GM11168 (cell line): ENCODE data around the gene CENPX.
"Not testable (repeated sequence)": the region's sequence is repeated elsewhere in the genome, so short reads cannot be mapped to it uniquely, and the experiment has no call there.

Experiments used
- in situ Hi-C: fragments of 300-500 bp; cut with MboI; formaldehyde crosslinking; loops from one replicate; pipeline ENCODE4 v1.12.0; 2022; ENCODE audit warnings: low sequenced_read_pairs; ENCODE audit not compliant: unreplicated experiment

Gene CENPX

GRCh38 chr17:81986606-81987005, 36.1 kb downstream of the CENPX start:
- in situ Hi-C loops, result no loop called here

GRCh38 chr17:81984773-81985410, 37.8 kb downstream of the CENPX start:
- in situ Hi-C loops, result no loop called here

DNA sequence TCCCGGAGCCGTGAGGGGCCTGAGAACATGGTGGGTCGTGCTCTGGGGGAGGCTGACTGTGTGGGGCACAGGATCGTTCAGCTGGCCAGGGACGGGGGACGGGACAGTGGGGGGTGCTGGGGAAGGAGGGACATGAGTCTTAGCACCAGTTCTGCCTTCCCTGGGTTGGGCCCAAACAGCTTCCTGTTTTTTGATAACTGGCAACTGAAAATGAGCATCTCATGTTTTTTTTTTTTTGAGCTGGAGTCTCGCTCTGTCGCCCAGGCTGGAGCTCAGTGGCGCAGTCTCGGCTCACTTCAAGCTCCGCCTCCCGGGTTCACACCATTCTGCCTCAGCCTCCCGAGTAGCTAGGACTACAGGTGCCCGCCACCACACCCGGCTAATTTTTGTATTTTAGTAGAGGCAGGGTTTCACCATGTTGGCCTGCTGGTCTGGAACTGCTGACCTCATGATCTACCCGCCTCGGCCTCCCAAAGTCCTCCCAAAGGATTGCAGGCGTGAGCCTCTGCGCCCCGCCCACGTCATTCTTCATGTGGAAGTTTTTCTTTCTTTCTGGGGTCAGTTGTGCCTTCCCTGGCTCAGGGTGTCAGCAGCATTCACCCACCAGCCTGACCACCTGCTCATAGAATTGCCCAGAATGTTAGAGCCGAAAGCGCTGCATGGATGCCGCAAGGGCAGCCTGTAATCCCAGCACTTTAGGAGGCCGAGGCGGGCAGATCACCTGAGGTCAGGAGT, 38.9 kb downstream of the CENPX start:
- in situ Hi-C loops, result no loop called here

DNA sequence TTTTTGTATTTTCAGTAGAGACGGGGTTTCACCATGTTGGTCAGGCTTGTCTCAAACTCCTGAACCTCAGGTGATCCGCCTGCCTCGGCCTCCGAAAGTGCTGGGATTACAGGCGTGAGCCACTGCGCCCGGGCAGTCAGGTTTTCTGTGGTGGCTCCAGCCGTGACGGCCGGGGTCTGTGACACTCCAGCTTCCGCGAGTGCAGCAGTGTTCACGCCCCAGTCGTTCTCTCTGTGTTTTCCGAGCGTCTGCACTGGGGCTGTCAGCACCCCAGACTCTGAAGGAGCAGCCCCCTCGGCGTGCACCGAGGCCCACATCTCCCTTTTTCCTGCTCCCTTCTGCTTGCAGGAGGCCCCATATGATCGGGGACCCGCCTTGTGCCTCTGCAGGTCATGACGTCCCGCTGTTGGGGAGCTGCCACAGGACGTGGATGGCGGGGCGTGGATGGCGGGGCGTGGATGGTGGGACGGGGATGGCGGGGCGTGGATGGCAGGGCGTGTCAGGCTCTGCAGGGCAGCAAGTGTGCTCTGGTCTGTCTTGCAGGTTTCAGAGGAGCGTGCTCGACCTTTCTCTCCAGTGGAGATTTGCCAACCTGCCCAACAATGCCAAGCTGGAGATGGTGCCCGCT, 39.6 kb downstream of the CENPX start:
- in situ Hi-C loops, result no loop called here

DNA sequence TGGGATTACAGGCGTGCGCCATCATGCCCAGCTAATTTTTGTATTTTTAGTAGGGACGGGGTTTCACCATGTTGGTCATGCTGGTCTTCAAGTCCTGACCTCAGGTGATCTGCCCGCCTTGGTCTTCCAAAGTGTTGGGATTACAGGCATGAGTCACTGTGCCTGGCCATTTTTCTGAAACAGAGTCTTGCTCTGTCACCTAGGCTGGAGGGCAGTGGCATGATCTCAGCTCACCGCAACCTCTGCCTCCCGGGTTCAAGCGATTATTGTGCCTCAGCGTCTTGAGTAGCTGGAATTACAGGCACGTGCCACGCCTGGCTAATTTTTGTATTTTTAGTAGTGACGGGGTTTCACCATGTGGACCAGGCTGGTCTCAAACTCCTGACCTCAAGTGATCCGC, 41.2 kb downstream of the CENPX start:
- in situ Hi-C loops, result not testable (repeated sequence)

DNA sequence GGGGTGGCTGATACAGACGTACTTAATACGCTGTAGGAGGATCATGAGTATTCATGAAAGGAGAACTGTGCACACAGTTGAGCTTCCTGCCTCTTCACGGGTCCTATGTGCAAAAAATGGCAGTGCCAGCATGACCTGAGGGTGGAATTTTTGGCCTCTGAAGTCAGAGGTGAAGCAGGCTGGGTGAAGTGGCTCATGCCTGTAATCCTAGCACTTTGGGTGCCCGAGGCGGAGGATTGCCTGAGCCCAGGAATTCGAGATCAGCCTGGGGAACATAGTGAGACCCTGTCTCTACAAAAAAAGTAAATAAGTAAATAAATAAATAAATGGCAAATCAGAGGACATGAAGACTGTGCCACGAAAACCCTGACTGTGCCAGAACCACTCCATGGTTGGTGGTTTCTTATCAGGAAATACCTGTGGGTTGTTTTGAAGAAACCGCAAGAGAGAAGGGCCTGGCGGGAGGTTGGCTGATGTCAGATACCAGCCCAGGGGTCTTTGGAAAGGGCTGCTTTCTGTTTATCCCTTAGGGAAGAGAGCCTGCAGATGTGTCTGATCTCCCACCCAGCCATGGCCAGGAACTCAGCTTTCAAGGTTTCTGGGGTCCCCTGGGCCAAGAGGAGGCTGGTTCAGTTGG, 41.9 kb downstream of the CENPX start:
- in situ Hi-C loops, result no loop called here

- in situ Hi-C loops, result no loop called here
Measured at GRCh38 chr17:81980122-81980521, 42.6 kb downstream of the CENPX start.

DNA sequence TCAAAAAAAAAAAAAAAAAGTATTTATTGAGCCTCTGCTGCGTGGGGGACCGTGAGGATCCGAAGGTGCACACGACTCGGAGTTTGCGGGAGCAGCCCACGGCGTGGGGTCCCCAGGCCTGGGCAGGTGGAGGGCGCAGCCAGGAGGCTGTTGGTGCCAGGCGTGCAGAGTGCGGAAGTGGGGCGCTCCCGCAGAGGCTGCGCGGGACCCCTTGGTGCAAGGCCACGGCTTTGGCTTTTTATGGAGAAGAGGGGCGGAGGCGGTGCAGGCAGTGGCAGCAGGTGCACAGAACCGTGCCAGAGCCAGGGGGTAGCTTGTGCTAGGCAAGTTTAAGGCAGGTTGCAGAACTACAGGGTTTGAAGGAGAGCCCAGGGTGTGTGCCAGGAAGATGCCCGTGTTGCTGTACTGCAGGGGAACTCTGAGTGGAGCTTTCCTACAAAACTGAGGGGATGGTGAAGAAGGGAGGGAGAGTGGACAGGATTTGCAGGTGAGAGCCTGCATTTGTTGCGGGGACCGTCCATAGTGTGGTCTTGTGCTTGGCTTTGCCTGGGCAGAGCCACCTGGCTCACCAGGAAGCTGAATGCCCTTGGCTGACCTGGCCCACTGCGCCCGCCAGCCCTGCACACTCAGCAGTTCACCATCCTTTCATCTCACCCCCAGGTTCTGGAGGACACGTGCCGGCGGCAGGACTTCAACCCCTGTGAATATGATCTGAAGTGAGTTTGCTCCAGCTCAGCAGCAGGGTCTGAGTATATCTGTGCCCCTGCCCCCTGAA, 44.0 kb downstream of the CENPX start:
- in situ Hi-C loops, result no loop called here

DNA sequence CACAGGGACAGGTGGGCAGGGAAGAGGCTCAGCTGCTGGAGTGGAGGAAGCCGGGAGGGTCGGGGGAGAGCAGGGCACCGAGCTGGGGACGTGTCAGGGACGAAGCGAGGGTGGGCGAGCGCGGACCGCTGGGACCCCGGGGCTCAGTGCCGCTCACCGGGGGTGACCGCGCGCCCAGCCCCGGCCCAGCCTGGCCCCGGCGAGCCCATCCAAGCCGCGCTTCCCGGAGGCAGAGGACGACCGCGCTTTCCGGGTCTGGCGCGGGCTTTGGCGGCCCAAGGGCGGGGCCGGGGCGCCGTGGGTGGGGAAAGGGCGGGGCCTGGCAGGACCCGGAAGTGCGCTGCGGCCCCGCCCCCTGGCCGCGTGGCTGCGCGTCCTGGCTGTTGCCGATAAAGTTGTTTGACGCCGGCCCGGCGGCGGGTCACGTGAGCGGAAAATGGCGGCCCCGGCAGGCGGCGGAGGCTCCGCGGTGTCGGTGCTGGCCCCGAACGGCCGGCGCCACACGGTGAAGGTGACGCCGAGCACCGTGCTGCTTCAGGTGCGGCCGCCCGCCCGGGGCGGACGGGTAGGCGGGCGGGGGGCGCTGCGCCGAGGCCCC, 45.4 kb downstream of the CENPX start, which contains the start of gene ASPSCR1:
ASPSCR1 (plus strand) TSS at position 419 of the 598 bp plus-strand sequence; CDS start at position 437, 18 bp downstream.
- in situ Hi-C loops, result no loop called here

GRCh38 chr17:81976332-81977210, 46.1 kb downstream of the CENPX start:
- in situ Hi-C loops, result no loop called here

GRCh38 chr17:81973432-81973831, 49.2 kb downstream of the CENPX start:
- in situ Hi-C loops, result no loop called here

GRCh38 chr17:81968850-81969812, 53.5 kb downstream of the CENPX start:
- in situ Hi-C loops, result no loop called here
